GM12873 (cell line): Measurements from ENCODE around the gene CATSPERD.

Experiments
- CTCF ChIP-seq: IDR thresholded peaks from 2 replicates; pipeline ENCODE4 v1.5.1; 2012; ENCODE audit warnings: low read depth, mild to moderate bottlenecking, moderate library complexity, low read length, control low read depth; ENCODE audit not compliant: insufficient read depth; ENCODE audit errors: missing control alignments

CATSPERD gene

DNA sequence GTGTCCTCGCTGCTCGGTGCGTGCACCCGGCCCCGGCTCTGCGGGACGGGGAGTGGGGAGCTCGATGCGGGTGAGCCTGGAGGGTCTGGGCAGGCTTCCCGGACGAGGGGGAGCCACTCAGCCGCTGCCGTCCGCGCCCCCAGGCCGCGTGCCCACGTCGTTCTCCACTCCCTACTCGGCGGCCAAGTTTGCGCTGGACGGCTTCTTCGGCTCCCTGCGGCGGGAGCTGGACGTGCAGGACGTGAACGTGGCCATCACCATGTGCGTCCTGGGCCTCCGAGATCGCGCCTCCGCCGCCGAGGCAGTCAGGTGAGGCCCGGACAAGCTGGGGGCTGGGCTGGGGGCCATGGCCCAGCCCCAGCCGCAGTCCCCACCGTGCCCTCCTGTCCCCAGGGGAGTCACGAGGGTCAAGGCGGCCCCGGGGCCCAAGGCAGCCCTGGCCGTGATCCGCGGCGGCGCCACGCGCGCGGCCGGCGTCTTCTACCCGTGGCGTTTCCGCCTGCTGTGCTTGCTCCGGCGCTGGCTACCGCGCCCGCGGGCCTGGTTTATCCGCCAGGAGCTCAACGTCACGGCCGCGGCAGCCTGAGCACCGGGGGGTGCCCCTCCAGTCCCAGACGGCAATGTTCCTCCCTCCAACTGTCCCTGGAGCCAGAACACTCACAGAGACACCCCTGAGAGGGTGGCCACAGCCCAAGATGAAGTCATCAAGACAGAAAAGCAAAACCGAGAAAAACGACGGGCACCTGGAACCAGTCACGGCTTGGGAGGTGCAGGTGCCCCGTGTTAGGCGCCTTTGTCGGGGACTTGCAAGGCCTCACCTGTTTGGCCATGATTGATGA is 32.9 kb upstream of the CATSPERD start:
- TF ChIP-seq CTCF, result no peak

DNA sequence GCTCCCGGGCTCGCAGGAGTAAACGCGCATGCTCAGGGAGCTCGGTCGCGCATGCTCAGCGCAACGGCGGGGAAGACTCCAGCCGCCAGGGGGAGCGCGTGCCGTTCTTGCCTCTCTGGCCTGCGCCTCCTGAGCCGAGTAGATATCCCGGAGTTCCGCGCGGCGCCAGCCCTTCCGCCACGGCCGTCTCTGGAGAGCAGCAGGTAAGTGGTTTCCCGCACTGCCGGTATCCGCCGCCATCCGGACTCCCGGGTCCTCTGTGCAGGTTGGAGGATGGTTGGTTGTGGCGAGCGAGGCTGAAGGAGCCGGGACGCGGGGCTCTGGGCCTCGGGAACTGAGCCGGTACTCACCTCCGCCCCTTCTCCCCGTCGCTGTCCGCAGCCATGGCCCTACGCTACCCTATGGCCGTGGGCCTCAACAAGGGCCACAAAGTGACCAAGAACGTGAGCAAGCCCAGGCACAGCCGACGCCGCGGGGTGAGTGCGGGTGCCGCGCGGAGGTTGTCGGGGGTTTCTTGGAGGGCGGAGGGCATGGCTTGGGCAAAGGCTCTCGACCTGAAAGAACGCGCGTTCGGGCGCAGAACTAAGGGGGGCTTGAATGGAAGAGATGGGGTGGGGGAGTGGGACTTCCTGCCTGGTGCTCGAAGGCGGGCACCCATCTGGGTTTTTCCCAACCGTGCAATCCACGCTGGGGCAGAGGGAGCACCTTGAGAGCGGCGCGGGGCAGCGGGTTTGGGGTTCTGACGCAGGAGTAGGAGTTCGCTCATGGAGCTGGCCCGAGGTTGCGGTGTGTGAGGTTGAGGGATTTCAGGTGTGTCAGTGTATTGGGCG is 30.1 kb upstream of the CATSPERD start, which contains the start of gene RPL36:
RPL36 (plus strand) TSS at position 171 of the 830 bp plus-strand sequence; CDS start at position 384, 213 bp downstream.
- TF ChIP-seq CTCF, result peak; percentile 99

DNA sequence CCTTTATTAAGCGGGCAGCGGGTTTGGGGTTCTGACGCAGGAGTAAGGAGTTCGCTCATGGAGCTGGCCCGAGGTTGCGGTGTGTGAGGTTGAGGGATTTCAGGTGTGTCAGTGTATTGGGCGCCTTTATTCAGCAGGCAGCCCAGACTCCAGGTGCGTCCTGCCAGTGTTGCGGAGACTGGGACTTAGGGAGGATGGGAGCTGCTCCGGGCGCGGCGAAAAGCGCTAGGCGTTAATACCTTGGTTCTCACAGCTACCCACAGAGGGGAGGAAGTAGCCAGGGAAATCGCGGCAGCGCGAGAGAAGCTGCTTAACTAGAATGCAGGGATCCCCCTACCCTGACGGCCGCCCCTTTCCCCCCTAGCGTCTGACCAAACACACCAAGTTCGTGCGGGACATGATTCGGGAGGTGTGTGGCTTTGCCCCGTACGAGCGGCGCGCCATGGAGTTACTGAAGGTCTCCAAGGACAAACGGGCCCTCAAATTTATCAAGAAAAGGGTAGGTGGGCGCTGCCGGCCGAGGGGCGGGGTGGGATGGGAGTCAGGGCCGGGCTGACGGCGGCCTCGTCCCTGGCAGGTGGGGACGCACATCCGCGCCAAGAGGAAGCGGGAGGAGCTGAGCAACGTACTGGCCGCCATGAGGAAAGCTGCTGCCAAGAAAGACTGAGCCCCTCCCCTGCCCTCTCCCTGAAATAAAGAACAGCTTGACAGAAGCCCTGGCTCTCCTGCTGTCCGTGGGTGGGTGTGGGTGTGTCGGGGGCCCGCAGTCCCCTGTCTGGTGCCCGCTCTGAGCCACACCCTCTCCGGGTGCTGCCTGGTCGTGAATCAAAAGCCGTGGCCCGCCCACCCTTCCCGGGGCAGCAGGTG is 29.2 kb upstream of the CATSPERD start:
- TF ChIP-seq CTCF, result no peak

- no peak for TF ChIP-seq CTCF
Measured at GRCh38 chr19:5691822-5692722, 28.4 kb upstream of the CATSPERD start.

DNA sequence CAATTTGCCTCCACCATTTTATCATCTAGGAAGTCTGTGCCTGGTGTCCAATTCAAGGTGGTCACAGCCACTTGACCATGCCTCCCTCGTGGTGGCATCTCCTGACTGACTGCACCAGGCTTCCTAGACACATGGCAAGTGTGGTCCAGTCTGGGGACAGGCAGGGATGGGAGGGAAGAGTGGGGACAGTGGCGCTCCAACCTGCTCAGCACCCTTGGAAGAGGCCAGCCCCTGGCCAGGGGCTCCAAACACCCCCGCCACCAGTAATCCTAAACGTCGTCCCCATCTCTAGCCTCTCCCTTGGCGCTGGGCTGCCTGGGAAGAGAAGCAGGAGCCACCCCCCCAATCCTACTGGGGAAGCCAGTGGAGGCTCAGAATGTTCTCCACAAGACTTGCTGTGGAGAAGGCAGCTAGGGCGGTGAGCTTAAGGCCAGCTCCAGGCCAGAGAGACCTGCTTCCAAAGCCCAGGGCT is 27.7 kb upstream of the CATSPERD start:
- TF ChIP-seq CTCF, result no peak
